HepG2 (cell line): ENCODE results near the gene TMEM174. TPM values are rescaled to one million over a fixed set of nuclear protein-coding genes. Genes with fewer than 3 reads are reported as not detected.
A peak's percentile ranks its signal among the peaks of the same experiment; 100 is the strongest.

Source experiments
- ARNT ChIP-seq: fragments of 450-650 bp; IDR thresholded peaks from 2 replicates; pipeline ENCODE4 v1.6.1; 2017
- CC2D1A ChIP-seq: sonication (generic); formaldehyde crosslinking; IDR thresholded peaks from 2 replicates; pipeline ENCODE4 v1.8.1; 2023; ENCODE audit warnings: mild to moderate bottlenecking, missing genetic modification reagents
- CHD4 ChIP-seq: fragments of 200-600 bp; sonication (generic); IDR thresholded peaks from 2 replicates; pipeline ENCODE4 v1.7.0; 2017; ENCODE audit warnings: mild to moderate bottlenecking, low read length, borderline replicate concordance
- CREBL2 ChIP-seq: sonication (generic); formaldehyde crosslinking; IDR thresholded peaks from 2 replicates; pipeline ENCODE4 v1.8.1; 2023; ENCODE audit warnings: missing genetic modification reagents, mild to moderate bottlenecking, borderline replicate concordance
- GPN1 ChIP-seq: sonication (generic); formaldehyde crosslinking; IDR thresholded peaks from 2 replicates; pipeline ENCODE4 v1.5.1; 2020; ENCODE audit warnings: missing genetic modification reagents, borderline replicate concordance
- HDAC2 ChIP-seq: sonication (generic); formaldehyde crosslinking; IDR thresholded peaks from 2 replicates; pipeline ENCODE4 v1.4.0; 2020; ENCODE audit warnings: missing genetic modification reagents
- HOMEZ ChIP-seq: IDR thresholded peaks from 2 replicates; pipeline ENCODE4 v1.6.1; 2016; ENCODE audit warnings: low read depth
- LCORL ChIP-seq, 2 experiments: fragments of 450-650 bp in 1 of 2; sonication (generic) in 1 of 2; formaldehyde crosslinking in 1 of 2; IDR thresholded peaks; 2 replicates each; pipeline versions ENCODE4 v1.5.0 to v1.6.1; 2017 to 2020; ENCODE audit warnings: antibody characterized with exemption in 1 of 2, missing genetic modification reagents in 1 of 2
- MYC ChIP-seq: sonication (generic); formaldehyde crosslinking; IDR thresholded peaks from 2 replicates; pipeline ENCODE4 v1.9.0; 2021; ENCODE audit warnings: missing genetic modification reagents, borderline replicate concordance
- NAIF1 ChIP-seq: sonication (generic); formaldehyde crosslinking; IDR thresholded peaks from 2 replicates; pipeline ENCODE4 v1.5.0; 2020; ENCODE audit warnings: mild to moderate bottlenecking, missing genetic modification reagents, borderline replicate concordance
- NR2F2 ChIP-seq: IDR thresholded peaks from 2 replicates; pipeline ENCODE4 v1.6.1; 2012; ENCODE audit warnings: low read depth, inconsistent platforms, borderline replicate concordance
- NR2F6 ChIP-seq, 2 experiments: IDR thresholded peaks; 2 replicates each; pipeline ENCODE4 v1.6.1; 2016; ENCODE audit warnings: antibody characterized with exemption in 1 of 2, mild to moderate bottlenecking in 1 of 2
- RBAK ChIP-seq: sonication (generic); formaldehyde crosslinking; IDR thresholded peaks from 2 replicates; pipeline ENCODE4 v1.5.1; 2020; ENCODE audit warnings: mild to moderate bottlenecking, missing genetic modification reagents
- SAP130 ChIP-seq: IDR thresholded peaks from 2 replicates; pipeline ENCODE4 v1.6.1; 2016; ENCODE audit warnings: low read depth
- SNAPC2 ChIP-seq: sonication (generic); formaldehyde crosslinking; IDR thresholded peaks from 2 replicates; pipeline ENCODE4 v1.8.1; 2022; ENCODE audit warnings: mild to moderate bottlenecking, missing genetic modification reagents
- YY1 ChIP-seq: IDR thresholded peaks from 2 replicates; pipeline ENCODE4 v1.6.1; 2011; ENCODE audit warnings: low read length, low read depth, moderate library complexity, mild to moderate bottlenecking; ENCODE audit not compliant: insufficient read depth, insufficient replicate concordance
- ZBTB39 ChIP-seq: sonication (generic); formaldehyde crosslinking; IDR thresholded peaks from 2 replicates; pipeline ENCODE4 v1.5.0; 2020; ENCODE audit warnings: missing genetic modification reagents
- ZBTB7A ChIP-seq: sonication (generic); formaldehyde crosslinking; IDR thresholded peaks from 2 replicates; pipeline ENCODE4 v1.8.0; 2022; ENCODE audit warnings: mild to moderate bottlenecking, missing genetic modification reagents
- ZC3H13 ChIP-seq: sonication (generic); formaldehyde crosslinking; IDR thresholded peaks from 2 replicates; pipeline ENCODE4 v1.8.1; 2023; ENCODE audit warnings: mild to moderate bottlenecking, missing genetic modification reagents, moderate library complexity
- ZNF121 ChIP-seq: sonication (generic); formaldehyde crosslinking; IDR thresholded peaks from 2 replicates; pipeline ENCODE4 v1.5.0; 2020; ENCODE audit warnings: mild to moderate bottlenecking, missing genetic modification reagents
- ZNF235 ChIP-seq: sonication (generic); formaldehyde crosslinking; IDR thresholded peaks from 2 replicates; pipeline ENCODE4 v1.8.1; 2023; ENCODE audit warnings: mild to moderate bottlenecking, missing genetic modification reagents, borderline replicate concordance
- ZNF33B ChIP-seq: sonication (generic); formaldehyde crosslinking; IDR thresholded peaks from 2 replicates; pipeline ENCODE4 v1.5.1; 2020; ENCODE audit warnings: mild to moderate bottlenecking, missing genetic modification reagents
- ZNF350 ChIP-seq: sonication (generic); formaldehyde crosslinking; IDR thresholded peaks from 2 replicates; pipeline ENCODE4 v1.4.0; 2020; ENCODE audit warnings: mild to moderate bottlenecking, low read depth, missing genetic modification reagents, borderline replicate concordance
- ZNF703 ChIP-seq: sonication (generic); formaldehyde crosslinking; IDR thresholded peaks from 2 replicates; pipeline ENCODE4 v1.5.1; 2020; ENCODE audit warnings: missing genetic modification reagents, mild to moderate bottlenecking, moderate library complexity, borderline replicate concordance
- ZNF850 ChIP-seq: sonication (generic); formaldehyde crosslinking; conservative IDR thresholded peaks from 2 replicates; pipeline ENCODE4 v1.9.0; 2021; ENCODE audit warnings: mild to moderate bottlenecking, missing genetic modification reagents
- ZSCAN12 ChIP-seq: sonication (generic); formaldehyde crosslinking; IDR thresholded peaks from 2 replicates; pipeline ENCODE4 v1.9.0; 2021; ENCODE audit warnings: mild to moderate bottlenecking, missing genetic modification reagents
- ZSCAN22 ChIP-seq: sonication (generic); formaldehyde crosslinking; IDR thresholded peaks from 2 replicates; pipeline ENCODE4 v1.4.0; 2020; ENCODE audit warnings: mild to moderate bottlenecking, missing genetic modification reagents
- polyA plus RNA-seq, 8 experiments: library from polyadenylated mRNA; depleted of rRNA in 3 of 8; stranded (reverse) in 7 of 8; unstranded in 1 of 8; fragments of >200 nt; fragmentation: Illumina TruSeq in 4 of 8; extraction: Trizol in 4 of 8; gene quantifications; 2 replicates each; pipeline versions ENCODE4 v1.2.1 to v1.2.3, GENCODE V29; 2011 to 2016; ENCODE audit warnings: low read depth in 4 of 8, missing spikeins in 1 of 8, mixed read lengths in 1 of 8; ENCODE audit not compliant: insufficient read depth in 1 of 8
- total RNA-seq, 5 experiments: library from RNA; depleted of rRNA; stranded (reverse); fragments of >200 nt; fragmentation: Illumina TruSeq; extraction: Trizol; gene quantifications; 2 replicates each; pipeline ENCODE4 v1.2.3, GENCODE V29; 2016; ENCODE audit warnings: low read depth in 1 of 5

The TMEM174 gene
- total and polyA plus RNA-seq, 2 of the 13 experiments (the other 11 are each of a cell fraction or from before 2014, with no cell fraction given): not detected

GRCh38 chr5:73201547-73202513, 28.8 kb downstream of the TMEM174 start (continued):
- TF ChIP-seq ZNF703 (CRISPR knock-in tag) (no peak), ZNF850 (CRISPR knock-in tag) (no peak), ZNF350 (CRISPR knock-in tag) (no peak; the same call in 1 of the 2 replicates), CC2D1A (CRISPR knock-in tag) (no peak), NAIF1 (CRISPR knock-in tag) (no peak), ZC3H13 (no peak), ZNF235 (no peak), MYC (CRISPR knock-in tag) (no peak), SAP130 (0 out of 2 replicates have a peak, but pooled peaks have one; percentile 26), ZBTB7A (no peak), HOMEZ (CRISPR knock-in tag) (no peak), CHD4 (no peak), RBAK (CRISPR knock-in tag) (no peak), ZSCAN12 (0 out of 2 replicates have a peak, but pooled peaks have one; percentile 39), HDAC2 (CRISPR knock-in tag) (no peak), ARNT (no peak), ZNF33B (no peak), SNAPC2 (no peak), NR2F6 (IDR thresholded peaks at IDR 0.05) (no peak), NR2F6 (CRISPR knock-in tag; IDR thresholded peaks at IDR 0.05) (no peak), YY1 (no peak), ZBTB39 (CRISPR knock-in tag) (no peak), NR2F2 (no peak), ZNF121 (CRISPR knock-in tag) (no peak), ZSCAN22 (CRISPR knock-in tag) (no peak), GPN1 (CRISPR knock-in tag) (no peak), LCORL (IDR thresholded peaks at IDR 0.05) (no peak), LCORL (CRISPR knock-in tag; IDR thresholded peaks at IDR 0.05) (no peak), CREBL2 (CRISPR knock-in tag) (no peak)
